B cell (primary cell): Measurements from ENCODE around the gene AMER3. TPM values are rescaled to one million over a fixed set of nuclear protein-coding genes. Genes with fewer than 3 reads are reported as not detected.

Source experiments
- ATAC-seq: fragments of 200-7000 bp; cut with Tn5 transposase; one replicate; pipeline ENCODE4 v1.10.0; 2021; ENCODE audit warnings: low read depth, mild to moderate bottlenecking, moderate number of reproducible peaks, moderate library complexity
- CTCF ChIA-PET: fragments of 350-600 bp; sonication (Branson Sonifier 250); formaldehyde crosslinking; loops from one replicate; lab custom pipeline; 2021; ENCODE audit warnings: antibody characterized with exemption, inconsistent platforms; lab: Charles Lee
- POLR2A ChIA-PET: fragments of 350-600 bp; sonication (Branson Sonifier 250); formaldehyde crosslinking; loops from one replicate; lab custom pipeline; 2021; ENCODE audit warnings: antibody characterized with exemption; lab: Charles Lee
- DNase-seq: peaks from one replicate; pipeline ENCODE4 v3.0.0; 2013
- H2AFZ ChIP-seq: 2 replicates; pipeline ENCODE4 v1.6.1; 2012; ENCODE audit warnings: mild to moderate bottlenecking, low read depth, low read length; ENCODE audit not compliant: insufficient read depth, poor library complexity, severe bottlenecking
- H3K27ac ChIP-seq, 2 donors: 1 replicate in 1 of 2; 2 replicates in 1 of 2; pipeline ENCODE4 v1.5.1; 2012 to 2013; ENCODE audit warnings: low read length in 2 of 2, mild to moderate bottlenecking in 2 of 2, moderate library complexity in 1 of 2
- H3K27me3 ChIP-seq, 4 experiments: fragments of 200-600 bp in 1 of 4; sonication (generic) in 1 of 4; replicated peaks in 1 of 4; 1 replicate in 2 of 4; 2 replicates in 2 of 4; pipeline versions ENCODE4 v1.6.1 to v1.7.0; 2013 to 2016; ENCODE audit warnings: low read length in 3 of 4, mild to moderate bottlenecking in 2 of 4, mixed read lengths in 1 of 4, moderate library complexity in 1 of 4; ENCODE audit not compliant: insufficient read depth in 4 of 4, control insufficient read depth in 3 of 4; ENCODE audit errors: control extremely low read depth in 1 of 4
- H3K36me3 ChIP-seq, 2 experiments: replicated peaks in 1 of 2; 1 replicate in 1 of 2; 2 replicates in 1 of 2; pipeline versions ENCODE4 v1.6.1 to v1.7.1; 2013; ENCODE audit warnings: low read length in 1 of 2; ENCODE audit not compliant: insufficient read depth in 2 of 2, control insufficient read depth in 1 of 2; ENCODE audit errors: control extremely low read depth in 1 of 2, extremely low read depth in 1 of 2
- H3K4me1 ChIP-seq, 2 donors: fragments of 200-600 bp in 1 of 2; sonication (generic) in 1 of 2; 1 replicate in 1 of 2; 2 replicates in 1 of 2; pipeline versions ENCODE4 v1.5.1 to v1.6.1; 2013 to 2017; ENCODE audit warnings: low read length in 2 of 2; ENCODE audit not compliant: control insufficient read depth in 2 of 2, insufficient read depth in 2 of 2
- H3K4me2 ChIP-seq: replicated peaks from 2 replicates; pipeline ENCODE3; 2012; ENCODE audit warnings: mild to moderate bottlenecking, low read depth, low read length; ENCODE audit not compliant: poor library complexity, severe bottlenecking
- H3K4me3 ChIP-seq, 5 experiments: fragments of 200-600 bp in 1 of 5; sonication (generic) in 1 of 5; 1 replicate in 3 of 5; 2 replicates in 2 of 5; pipeline versions ENCODE4 v1.5.1 to v1.7.0; 2011 to 2016; ENCODE audit warnings: low read length in 4 of 5, mild to moderate bottlenecking in 4 of 5, low read depth in 2 of 5, control low read depth in 1 of 5, moderate library complexity in 1 of 5; ENCODE audit not compliant: insufficient read depth in 1 of 5; ENCODE audit errors: control extremely low read depth in 1 of 5, extremely low read depth in 1 of 5
- H3K79me2 ChIP-seq: fragments of 200-600 bp; sonication (generic); one replicate; pipeline ENCODE4 v1.6.0; 2016; ENCODE audit warnings: low read length; ENCODE audit not compliant: control insufficient read depth, insufficient read depth
- H3K9ac ChIP-seq: fragments of 200-600 bp; sonication (generic); 2 replicates; pipeline ENCODE4 v1.6.1; 2017; ENCODE audit warnings: mild to moderate bottlenecking, low read length, moderate library complexity
- H3K9me3 ChIP-seq, 3 donors: one replicate each; pipeline versions ENCODE4 v1.6.1 to v1.7.1; 2013; ENCODE audit warnings: low read length in 2 of 3; ENCODE audit not compliant: control insufficient read depth in 2 of 3, insufficient read depth in 1 of 3; ENCODE audit errors: control extremely low read depth in 1 of 3
- H4K20me1 ChIP-seq: 2 replicates; pipeline ENCODE4 v1.6.0; 2012; ENCODE audit warnings: mild to moderate bottlenecking, low read length; ENCODE audit not compliant: insufficient read depth, control insufficient read depth, poor library complexity, severe bottlenecking
- H3K27ac Mint-ChIP-seq: one replicate; pipeline ENCODE4 v1.8.0; 2021; ENCODE audit warnings: mixed read lengths
- H3K27me3 Mint-ChIP-seq: one replicate; pipeline ENCODE4 v1.8.0; 2021; ENCODE audit warnings: mixed read lengths
- H3K4me1 Mint-ChIP-seq: one replicate; pipeline ENCODE4 v1.8.0; 2021; ENCODE audit warnings: mixed read lengths
- H3K4me3 Mint-ChIP-seq: one replicate; pipeline ENCODE4 v1.8.0; 2021; ENCODE audit warnings: mixed read lengths
- H3K9me3 Mint-ChIP-seq: one replicate; pipeline ENCODE4 v1.8.0; 2022; ENCODE audit warnings: mixed read lengths; ENCODE audit not compliant: insufficient read depth
- CTCF ChIP-seq: fragments of 200-600 bp; IDR thresholded peaks from one replicate; pipeline ENCODE4 v1.8.0; 2022; ENCODE audit warnings: antibody characterized with exemption, mild to moderate bottlenecking
- EZH2 ChIP-seq: IDR thresholded peaks from 2 replicates; pipeline ENCODE4 v1.6.1; 2012; ENCODE audit warnings: borderline replicate concordance, low read depth, mild to moderate bottlenecking, moderate library complexity, low read length; ENCODE audit not compliant: insufficient read depth, poor library complexity, severe bottlenecking
- WGBS: methylation state at CpG from one replicate; pipeline ENCODE4 v1.1.5; 2013; ENCODE audit warnings: missing lambda C conversion rate; ENCODE audit not compliant: insufficient coverage; 5-methylcytosine and 5-hydroxymethylcytosine counted together
- intact Hi-C: fragments of 100-400 bp; cut with micrococcal nuclease; formaldehyde crosslinking; loops from one replicate; pipeline ENCODE4 v1.10.0; 2022
- polyA plus RNA-seq: library from polyadenylated mRNA; depleted of rRNA; stranded (reverse); fragments of >200 nt; gene quantifications from 2 replicates; pipeline ENCODE4 v1.2.3, GENCODE V29; 2012
- total RNA-seq, 2 donors: library from RNA; stranded (reverse); fragments of 120-200 nt in 1 of 2; gene quantifications; 1 replicate in 1 of 2; 2 replicates in 1 of 2; pipeline versions ENCODE4 v1.2.3 to v1.2.4, GENCODE V29; 2013 to 2022

The AMER3 gene
- total and polyA plus RNA-seq, 2 donors (not counting 1 experiment from before 2014, with no cell fraction given): not detected

- Histone ChIP-seq H3K9me3 (peaks cover 0 to 7% (median 0%) of the 10 kb centered on the region in 3 donors), H2AFZ (no peak overlapping the region), H3K4me2 (no peak overlapping the region), H3K27me3 (peaks cover 0 to 5% (median 0%) of the 10 kb centered on the region in 4 experiments), H4K20me1 (no peaks in the 10 kb centered on the region), H3K79me2 (no peaks in the 10 kb centered on the region), H3K4me3 (no peak overlapping the region), H3K9ac (no peak overlapping the region), H3K4me1 (no peaks in the 10 kb centered on the region), H3K27ac (no peak overlapping the region), H3K36me3 (no peaks in the 10 kb centered on the region)
- TF ChIP-seq EZH2: no peak
- no peak for TF ChIP-seq CTCF
- Mint-ChIP-seq H3K27ac (no peak overlapping the region), H3K9me3 (no peaks in the 10 kb centered on the region), H3K27me3 (peaks cover 9% of the 10 kb centered on the region), H3K4me1 (no peaks in the 10 kb centered on the region), H3K4me3 (no peak overlapping the region)
- ChIA-PET POLR2A (no interaction called here), CTCF (no interaction called here)
- 75% methylated on average over 6 of the region's 7 CpGs for WGBS
- no peak for ATAC-seq
- no peak for DNase-seq
- intact Hi-C loops: no loop called here
Observed at GRCh38 chr2:130767408-130767775, 12.1 kb downstream of the AMER3 start.

- Mint-ChIP-seq H3K27ac (no peak overlapping the region), H3K4me3 (no peak overlapping the region), H3K27me3 (peaks cover 9% of the 10 kb centered on the region), H3K9me3 (no peaks in the 10 kb centered on the region), H3K4me1 (no peaks in the 10 kb centered on the region)
- Histone ChIP-seq H3K27me3 (peaks cover 0 to 5% (median 0%) of the 10 kb centered on the region in 4 experiments), H3K36me3 (no peaks in the 10 kb centered on the region), H3K9ac (no peak overlapping the region), H2AFZ (no peak overlapping the region), H3K4me3 (no peak overlapping the region), H4K20me1 (no peaks in the 10 kb centered on the region), H3K9me3 (peaks cover 0 to 7% (median 0%) of the 10 kb centered on the region in 3 donors), H3K4me1 (no peaks in the 10 kb centered on the region), H3K27ac (no peak overlapping the region), H3K79me2 (no peaks in the 10 kb centered on the region), H3K4me2 (no peak overlapping the region)
- no peak for DNase-seq
- intact Hi-C loops: no loop called here
- 92% methylated on average over 17 of the region's 17 CpGs for WGBS
- no peak for TF ChIP-seq EZH2
- no peak for TF ChIP-seq CTCF
- ChIA-PET POLR2A (no interaction called here), CTCF (no interaction called here)
- ATAC-seq: no peak
Observed at GRCh38 chr2:130768191-130768855, 13.0 kb downstream of the AMER3 start.
